Measurements from ENCODE around the gene ASIC2. TPM values are rescaled to one million over a fixed set of nuclear protein-coding genes. Genes with fewer than 3 reads are reported as not detected.

ASIC2 gene
- total and polyA plus RNA-seq, 12 donors, result not detected

- Histone ChIP-seq H3K27me3 (peaks cover 16 to 85% (median 75%) of the 10 kb centered on the region in 7 donors), H3K36me3 (no peaks in the 10 kb centered on the region), H3K4me3 (no peak overlapping the region), H3K4me1 (peaks cover 3 to 15% (median 9%) of the 10 kb centered on the region in 9 donors), H3K9me3 (no peaks in the 10 kb centered on the region), H3K27ac (no peak overlapping the region)
- ATAC-seq, result no peak
- 73 to 74% methylated on average over 8 of the region's 8 CpGs for WGBS, 2 donors
- no peak for TF ChIP-seq CTCF (IDR thresholded peaks at IDR 0.05)
- intact Hi-C loops (cut with DNase I), result no loop called here
- no peak for DNase-seq
Observed at GRCh38 chr17:33290253-33290652, 2.8 kb downstream of the ASIC2 start.

- Histone ChIP-seq H3K9me3 (no peaks in the 10 kb centered on the region), H3K36me3 (no peaks in the 10 kb centered on the region), H3K27ac (no peak overlapping the region), H3K27me3 (peaks cover 16 to 72% (median 63%) of the 10 kb centered on the region in 7 donors), H3K4me1 (peaks cover 3 to 21% (median 9%) of the 10 kb centered on the region in 9 donors), H3K4me3 (no peak overlapping the region)
- ATAC-seq (no peak), DNase-seq (no peak)
- WGBS, 2 donors, result 23 to 43% methylated on average over 1 of the region's 1 CpG
- no peak for TF ChIP-seq CTCF (IDR thresholded peaks at IDR 0.05)
- intact Hi-C loops (cut with DNase I), result no loop called here
Observed at GRCh38 chr17:33288954-33289353, 4.1 kb downstream of the ASIC2 start.

DNA sequence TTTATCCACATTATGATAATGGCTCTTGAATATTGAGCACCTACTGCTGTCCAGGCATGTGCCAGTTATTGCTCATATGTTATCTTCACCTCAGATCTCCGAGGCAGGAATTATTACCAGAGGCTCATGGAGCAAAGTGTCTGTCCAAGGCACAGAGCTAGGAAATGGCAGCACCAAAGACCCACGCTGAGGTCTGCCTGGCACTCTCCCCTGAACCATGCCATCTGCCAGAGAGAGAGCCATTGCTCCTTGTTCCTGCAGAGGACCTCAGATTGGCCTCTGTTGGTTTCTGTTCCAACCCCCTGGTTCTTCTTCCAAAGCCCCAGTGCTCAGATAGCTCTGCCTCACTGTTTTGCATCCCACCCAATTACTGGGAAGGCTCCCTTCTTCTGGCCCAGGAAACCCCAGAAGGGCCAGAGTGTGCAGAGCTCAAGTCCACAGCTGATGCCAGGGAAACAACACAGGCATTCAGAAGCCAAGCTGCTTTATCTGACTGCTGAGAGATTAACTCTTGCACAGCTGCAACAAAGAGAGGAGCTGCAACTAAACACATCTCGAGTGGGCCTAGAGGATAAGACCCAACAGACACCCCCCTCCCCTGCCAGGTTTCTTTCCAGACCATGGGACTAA, 5.9 kb downstream of the ASIC2 start:
- WGBS, 2 donors, result 53 to 64% methylated on average over 3 of the region's 3 CpGs
- Histone ChIP-seq H3K9me3 (no peaks in the 10 kb centered on the region), H3K36me3 (no peaks in the 10 kb centered on the region), H3K27ac (no peak overlapping the region), H3K4me1 (peaks cover 0 to 16% (median 5%) of the 10 kb centered on the region in 9 donors), H3K27me3 (peaks cover 8 to 55% (median 46%) of the 10 kb centered on the region in 7 donors), H3K4me3 (no peak overlapping the region)
- intact Hi-C loops (cut with DNase I), result no loop called here
- TF ChIP-seq CTCF (IDR thresholded peaks at IDR 0.05), result no peak
- no peak for ATAC-seq
- no peak for DNase-seq

GRCh38 chr17:33285413-33285812, 7.7 kb downstream of the ASIC2 start:
- Histone ChIP-seq H3K4me3 (no peak overlapping the region), H3K27ac (no peak overlapping the region), H3K36me3 (no peaks in the 10 kb centered on the region), H3K9me3 (no peaks in the 10 kb centered on the region), H3K4me1 (peaks cover 0 to 11% (median 0%) of the 10 kb centered on the region in 9 donors), H3K27me3 (peaks cover 0 to 40% (median 28%) of the 10 kb centered on the region in 7 donors)
- DNase-seq, result no peak
- WGBS, 2 donors, result 78 to 83% methylated on average over 3 of the region's 3 CpGs
- no peak for TF ChIP-seq CTCF (IDR thresholded peaks at IDR 0.05)
- ATAC-seq, result no peak
- intact Hi-C loops (cut with DNase I), result no loop called here
